H1 (cell line): ENCODE results near the gene P4HB. TPM values are rescaled to one million over a fixed set of nuclear protein-coding genes. Genes with fewer than 3 reads are reported as not detected.

Experiments used
- CTCF ChIA-PET: fragments of 300-600 bp; sonication (Branson Sonifier 250); formaldehyde crosslinking; loops from one replicate; lab custom pipeline; 2021; ENCODE audit not compliant: partially characterized antibody; lab: Charles Lee
- POLR2A ChIA-PET: fragments of 300-600 bp; sonication (Branson Sonifier 250); formaldehyde crosslinking; loops from one replicate; lab custom pipeline; 2021; ENCODE audit warnings: inconsistent platforms; ENCODE audit not compliant: partially characterized antibody; lab: Charles Lee
- DNase-seq, 2 experiments: peaks; one replicate each; pipeline versions ENCODE4 v3.0.0 to v3.0.0-alpha.2; 2010 to 2022; ENCODE audit warnings: low spot score in 2 of 2, low read depth in 1 of 2, mixed read lengths in 1 of 2
- FAIRE-seq: peaks from 2 replicates; lab custom pipeline; 2011; peaks lifted over from hg19 to GRCh38; lab: Jason Lieb, UNC
- H2AFZ ChIP-seq: 2 replicates; pipeline ENCODE4 v1.8.1; 2012; ENCODE audit warnings: low read length, inconsistent platforms
- H2AK5ac ChIP-seq: 2 replicates; pipeline ENCODE4 v1.6.1; 2013; ENCODE audit warnings: low read depth, low read length
- H2BK120ac ChIP-seq: replicated peaks from 2 replicates; pipeline ENCODE3; 2013; ENCODE audit warnings: low read depth, low read length, inconsistent platforms
- H2BK12ac ChIP-seq: 2 replicates; pipeline ENCODE4 v1.6.1; 2013; ENCODE audit warnings: low read depth, low read length
- H2BK15ac ChIP-seq: 2 replicates; pipeline ENCODE4 v1.6.1; 2013; ENCODE audit warnings: low read length
- H2BK20ac ChIP-seq: 2 replicates; pipeline ENCODE4 v1.6.1; 2013; ENCODE audit warnings: low read length
- H2BK5ac ChIP-seq: 2 replicates; pipeline ENCODE4 v1.6.1; 2013; ENCODE audit warnings: low read depth, low read length
- H3K14ac ChIP-seq: 2 replicates; pipeline ENCODE4 v1.6.1; 2013; ENCODE audit warnings: inconsistent platforms; ENCODE audit not compliant: insufficient read length
- H3K18ac ChIP-seq: 2 replicates; pipeline ENCODE4 v1.6.1; 2013; ENCODE audit warnings: low read length; ENCODE audit errors: extremely low read depth
- H3K23ac ChIP-seq: 2 replicates; pipeline ENCODE4 v1.6.1; 2013; ENCODE audit warnings: inconsistent platforms; ENCODE audit not compliant: insufficient read length
- H3K23me2 ChIP-seq: 2 replicates; pipeline ENCODE4 v1.6.1; 2013; ENCODE audit warnings: low read depth, low read length
- H3K27ac ChIP-seq: 2 replicates; pipeline ENCODE4 v1.6.1; 2011; ENCODE audit warnings: low read depth, low read length, inconsistent platforms
- H3K27me3 ChIP-seq, 4 experiments: replicated peaks in 1 of 4; 1 replicate in 1 of 4; 2 replicates in 3 of 4; pipeline versions ENCODE4 v1.6.1 to v1.8.1; 2011 to 2013; ENCODE audit warnings: low read length in 3 of 4, mild to moderate bottlenecking in 3 of 4, inconsistent platforms in 2 of 4, mixed read lengths in 2 of 4, moderate library complexity in 1 of 4; ENCODE audit not compliant: control insufficient read depth in 3 of 4, insufficient read depth in 3 of 4; ENCODE audit errors: extremely low read depth in 1 of 4
- H3K36me3 ChIP-seq, 4 experiments: 2 replicates each; pipeline versions ENCODE4 v1.6.1 to v1.8.1; 2011 to 2013; ENCODE audit warnings: mild to moderate bottlenecking in 4 of 4, low read length in 3 of 4, moderate library complexity in 2 of 4, control low read depth in 1 of 4, inconsistent platforms in 1 of 4; ENCODE audit not compliant: insufficient read depth in 4 of 4, control insufficient read depth in 2 of 4
- H3K4ac ChIP-seq: replicated peaks from 2 replicates; pipeline ENCODE3; 2013; ENCODE audit warnings: low read length, low read depth, mixed read lengths, inconsistent platforms; ENCODE audit not compliant: insufficient read length
- H3K4me1 ChIP-seq, 4 experiments: replicated peaks in 1 of 4; 1 replicate in 1 of 4; 2 replicates in 3 of 4; pipeline versions ENCODE4 v1.6.1 to v1.8.1; 2011 to 2013; ENCODE audit warnings: low read length in 3 of 4, inconsistent platforms in 2 of 4, mixed read lengths in 1 of 4; ENCODE audit not compliant: insufficient read depth in 4 of 4, control insufficient read depth in 3 of 4
- H3K4me2 ChIP-seq, 2 experiments: 2 replicates each; pipeline versions ENCODE4 v1.6.1 to v1.8.1; 2011 to 2013; ENCODE audit warnings: low read depth in 2 of 2, low read length in 2 of 2, control low read depth in 1 of 2, inconsistent platforms in 1 of 2, mild to moderate bottlenecking in 1 of 2; ENCODE audit not compliant: insufficient read depth in 1 of 2
- H3K4me3 ChIP-seq, 4 experiments: fragments of 200-600, 300-600 bp in 1 of 4; sonication (generic), shearing (Covaris generic), sonication (Bioruptor Twin) in 1 of 4; 2 replicates each; pipeline versions ENCODE4 v1.5.1 to v1.8.1; 2011 to 2016; ENCODE audit warnings: low read length in 4 of 4, low read depth in 3 of 4, control low read depth in 2 of 4, inconsistent platforms in 2 of 4, mild to moderate bottlenecking in 2 of 4, mixed read lengths in 1 of 4, moderate library complexity in 1 of 4; ENCODE audit not compliant: insufficient read depth in 2 of 4; ENCODE audit errors: extremely low read depth in 1 of 4
- H3K56ac ChIP-seq: replicated peaks from 2 replicates; pipeline ENCODE3; 2013; ENCODE audit warnings: low read depth, mild to moderate bottlenecking, mixed read lengths, low read length, inconsistent platforms; ENCODE audit not compliant: insufficient read length
- H3K79me1 ChIP-seq: 2 replicates; pipeline ENCODE4 v1.6.1; 2013; ENCODE audit warnings: low read depth, low read length, control low read depth
- H3K79me2 ChIP-seq, 2 experiments: 2 replicates each; pipeline versions ENCODE4 v1.6.1 to v1.8.1; 2012 to 2013; ENCODE audit warnings: low read length in 2 of 2, mild to moderate bottlenecking in 2 of 2, inconsistent platforms in 1 of 2; ENCODE audit not compliant: insufficient read depth in 2 of 2, control insufficient read depth in 1 of 2
- H3K9ac ChIP-seq, 4 experiments: replicated peaks in 1 of 4; 1 replicate in 1 of 4; 2 replicates in 3 of 4; pipeline versions ENCODE4 v1.6.1 to v1.8.1; 2011 to 2013; ENCODE audit warnings: low read depth in 3 of 4, low read length in 3 of 4, control low read depth in 2 of 4, mild to moderate bottlenecking in 2 of 4, moderate library complexity in 2 of 4, inconsistent platforms in 1 of 4; ENCODE audit errors: extremely low read depth in 1 of 4
- H3K9me3 ChIP-seq, 2 experiments: 2 replicates each; pipeline versions ENCODE4 v1.6.1 to v1.8.1; 2012 to 2013; ENCODE audit warnings: mild to moderate bottlenecking in 2 of 2, moderate library complexity in 2 of 2, control low read depth in 1 of 2, inconsistent platforms in 1 of 2, low read depth in 1 of 2, low read length in 1 of 2, mixed read lengths in 1 of 2; ENCODE audit not compliant: insufficient read depth in 2 of 2
- H4K20me1 ChIP-seq, 2 experiments: replicated peaks in 1 of 2; 2 replicates each; pipeline versions ENCODE3 to v1.8.1; 2011 to 2013; ENCODE audit warnings: inconsistent platforms in 2 of 2, low read length in 2 of 2, mild to moderate bottlenecking in 1 of 2; ENCODE audit not compliant: insufficient read depth in 2 of 2, control insufficient read depth in 1 of 2
- H4K5ac ChIP-seq: 2 replicates; pipeline ENCODE4 v1.6.1; 2013; ENCODE audit warnings: low read length, low read depth, mixed read lengths, inconsistent platforms; ENCODE audit not compliant: insufficient read length
- H4K8ac ChIP-seq: 2 replicates; pipeline ENCODE4 v1.8.0; 2013; ENCODE audit warnings: mild to moderate bottlenecking, moderate library complexity, low read length, inconsistent platforms; ENCODE audit not compliant: insufficient read depth; ENCODE audit errors: extremely low read depth
- H4K91ac ChIP-seq: replicated peaks from 2 replicates; pipeline ENCODE3; 2013; ENCODE audit warnings: low read length, mixed read lengths, inconsistent platforms; ENCODE audit not compliant: insufficient read length
- PHF8 ChIP-seq: fragments of 200-600 bp; sonication (generic); conservative IDR thresholded peaks from 2 replicates; pipeline ENCODE4 v1.7.1; 2012; ENCODE audit warnings: low read depth, mild to moderate bottlenecking, inconsistent platforms, low read length, moderate library complexity
- RXRA ChIP-seq: IDR thresholded peaks from 2 replicates; pipeline ENCODE4 v1.6.1; 2011; ENCODE audit warnings: low read depth, mild to moderate bottlenecking, low read length, moderate library complexity; ENCODE audit not compliant: insufficient read depth
- SIRT6 ChIP-seq: IDR thresholded peaks from one replicate; pipeline ENCODE4 v1.7.1; 2012; ENCODE audit warnings: low read length, inconsistent platforms
- SP2 ChIP-seq: IDR thresholded peaks from 2 replicates; pipeline ENCODE4 v1.6.1; 2012; ENCODE audit warnings: mild to moderate bottlenecking, low read length, inconsistent platforms
- WGBS, 2 experiments: shearing (Covaris generic) in 1 of 2; methylation state at CpG; one replicate each; pipeline versions ENCODE4 v1.1.6 to v1.1.7; 2013 to 2015; ENCODE audit warnings: low lambda C conversion rate in 2 of 2, mixed read lengths in 2 of 2, inconsistent platforms in 1 of 2, low coverage in 1 of 2, missing lambda C conversion rate in 1 of 2; ENCODE audit not compliant: insufficient replicate concordance in 2 of 2, insufficient coverage in 1 of 2, insufficient read length in 1 of 2; ENCODE audit errors: extremely low coverage in 1 of 2, missing lambda C conversion rate in 1 of 2; 5-methylcytosine and 5-hydroxymethylcytosine counted together
- polyA plus RNA-seq, 7 experiments: library from polyadenylated mRNA; depleted of rRNA in 3 of 7; stranded (reverse) in 5 of 7; unstranded in 2 of 7; fragments of >200 nt in 5 of 7; fragments of 200-250 nt in 2 of 7; gene quantifications; 1 replicate in 5 of 7; 2 replicates in 1 of 7; 4 replicates in 1 of 7; pipeline versions ENCODE4 v1.2.1 to v1.2.3, GENCODE V29; 2011 to 2013; ENCODE audit warnings: missing spikeins in 2 of 7, mixed read lengths in 2 of 7
- total RNA-seq: library from RNA; stranded (reverse); fragmentation: NEBNext Ultra II Directional; extraction: Animal tissue kit (Norgen Biotek cat#: 25700); gene quantifications from 2 replicates; pipeline ENCODE4 v1.2.1, GENCODE V29; 2021

P4HB gene
- total and polyA plus RNA-seq, 2 of the 8 experiments (the other 6 are each of a cell fraction or from before 2014, with no cell fraction given): 41.4 to 379 TPM

DNA sequence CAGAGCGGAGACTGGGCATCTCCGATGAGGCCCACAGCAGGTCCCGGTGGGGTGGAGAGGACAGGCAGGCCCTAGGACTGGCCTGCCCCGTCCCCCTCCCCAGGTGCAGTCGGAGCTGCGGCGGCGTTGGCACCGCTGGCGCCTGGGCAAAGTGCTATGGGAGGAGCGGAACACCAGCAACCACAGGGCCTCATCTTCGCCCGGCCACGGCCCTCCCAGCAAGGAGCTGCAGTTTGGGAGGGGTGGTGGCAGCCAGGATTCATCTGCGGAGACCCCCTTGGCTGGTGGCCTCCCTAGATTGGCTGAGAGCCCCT lies 47.0 kb downstream of the P4HB start:
- Histone ChIP-seq H3K9ac (no peak overlapping the region), H3K4me2 (no peak overlapping the region), H2AFZ (no peak overlapping the region), H3K9me3 (no peaks in the 10 kb centered on the region), H3K23ac (no peak overlapping the region), H3K4me1 (no peaks in the 10 kb centered on the region; a peak in 1 of 7 replicates), H4K5ac (no peak overlapping the region), H2BK120ac (no peak overlapping the region), H3K4ac (no peak overlapping the region), H2BK12ac (no peak overlapping the region), H3K23me2 (no peaks in the 10 kb centered on the region), H4K91ac (no peak overlapping the region), H3K14ac (no peak overlapping the region), H3K56ac (no peak overlapping the region), H3K18ac (no peak overlapping the region), H3K79me1 (no peaks in the 10 kb centered on the region), H2BK15ac (no peak overlapping the region), H3K27me3 (peaks cover 0 to 2% (median 0%) of the 10 kb centered on the region in 4 experiments; a peak in 1 of 7 replicates), H3K79me2 (no peaks in the 10 kb centered on the region), H3K4me3 (no peak overlapping the region), H2BK5ac (no peak overlapping the region), H4K8ac (no peak overlapping the region), H2AK5ac (no peak overlapping the region), H3K36me3 (no peaks in the 10 kb centered on the region), H4K20me1 (peaks cover 0 to 2% of the 10 kb centered on the region in 2 experiments), H3K27ac (no peak overlapping the region), H2BK20ac (no peak overlapping the region)
- no peak for DNase-seq
- no peak for FAIRE-seq
- POLR2A ChIA-PET: interaction anchor here (0.7 to 1.1 kb wide), 2 partner anchors 16 to 21 kb away, joined by 3 to 5 read pairs; no protein-coding TSS in a partner anchor
- CTCF ChIA-PET: interaction anchor here (1.2 to 2.8 kb wide), 4 partner anchors 9 to 56 kb away, joined by 3 to 9 read pairs (median 5); no protein-coding TSS in a partner anchor
- WGBS, 2 experiments: 94% methylated on average over 15 of the region's 15 CpGs; no CpG with 5 or more reads in 1 of the 2 experiments
- TF ChIP-seq PHF8: no peak
- TF ChIP-seq SIRT6: no peak
- no peak for TF ChIP-seq SP2
- TF ChIP-seq RXRA: no peak
